Fibroblast of the aortic adventitia (primary cell): ENCODE results near the gene SLC22A12. TPM values are rescaled to one million over a fixed set of nuclear protein-coding genes. Genes with fewer than 3 reads are reported as not detected.

ENCODE experiments used
- DNase-seq: peaks from one replicate; pipeline ENCODE4 v3.0.0-alpha.2; 2010; ENCODE audit warnings: low read depth
- H3K4me3 ChIP-seq: 2 replicates; pipeline ENCODE4 v1.5.1; 2011; ENCODE audit warnings: low read depth, mild to moderate bottlenecking, control low read depth, low read length, moderate library complexity
- total RNA-seq: library from RNA; depleted of rRNA; stranded (reverse); fragments of >200 nt; gene quantifications from 2 replicates; pipeline ENCODE4 v1.2.3, GENCODE V29; 2012; ENCODE audit warnings: low replicate concordance
- TF ChIP-seq, protein P1 (sequence below): IDR thresholded peaks from 2 replicates; pipeline ENCODE4 v1.5.1; 2011; ENCODE audit warnings: mild to moderate bottlenecking, low read length, control low read depth, inconsistent platforms; ENCODE audit not compliant: insufficient read depth

SLC22A12 gene
- total RNA-seq, 1 donor, result not detected

DNA sequence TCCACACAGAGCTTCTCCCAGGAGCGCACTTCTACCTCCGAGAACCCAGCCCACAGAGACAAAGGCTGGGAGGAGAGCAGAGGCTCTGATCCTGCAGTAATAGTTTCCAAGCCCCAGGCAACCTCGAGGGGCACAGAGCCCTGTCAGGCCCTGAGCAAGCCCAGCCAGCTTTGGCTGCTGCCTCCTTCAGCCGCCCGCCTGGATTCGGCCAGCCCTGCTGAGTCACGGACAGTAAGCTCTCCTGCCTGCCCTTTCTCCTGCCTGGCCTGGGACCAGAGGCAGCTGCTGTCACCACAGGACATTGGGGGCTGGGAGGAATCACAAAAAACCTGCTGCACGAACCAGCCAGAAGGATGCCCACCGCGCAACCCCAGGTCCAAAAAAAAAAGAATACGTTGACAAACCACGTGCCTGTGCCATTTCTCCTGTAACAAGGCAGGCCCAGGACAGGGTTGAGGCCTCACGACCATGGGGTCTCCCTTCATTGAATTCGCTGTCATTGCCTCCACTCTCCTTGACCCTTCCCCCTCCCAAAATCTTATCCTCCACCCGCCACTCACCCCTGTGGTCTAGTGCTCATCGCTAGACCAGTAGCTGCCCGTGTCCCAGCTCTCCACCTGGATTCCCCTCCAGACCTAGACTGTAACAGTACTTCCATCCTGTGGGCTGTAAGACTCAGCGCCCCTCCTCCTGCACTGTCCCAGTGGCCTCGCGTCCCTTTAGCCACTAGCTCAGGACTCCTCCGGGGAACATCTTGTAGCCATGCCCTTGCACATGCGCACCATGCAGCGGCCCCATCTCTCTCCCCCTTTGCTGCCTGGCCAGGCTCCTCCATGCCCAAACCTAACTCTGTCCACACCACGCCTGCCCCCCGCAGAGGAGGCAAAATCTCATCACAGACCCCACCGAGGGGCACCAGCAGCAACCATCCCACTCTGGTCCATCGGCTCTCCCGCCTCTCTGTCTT lies 7.4 kb upstream of the SLC22A12 start:
- no peak overlapping the region for H3K4me3 ChIP-seq
- TF ChIP-seq, protein P1, sequence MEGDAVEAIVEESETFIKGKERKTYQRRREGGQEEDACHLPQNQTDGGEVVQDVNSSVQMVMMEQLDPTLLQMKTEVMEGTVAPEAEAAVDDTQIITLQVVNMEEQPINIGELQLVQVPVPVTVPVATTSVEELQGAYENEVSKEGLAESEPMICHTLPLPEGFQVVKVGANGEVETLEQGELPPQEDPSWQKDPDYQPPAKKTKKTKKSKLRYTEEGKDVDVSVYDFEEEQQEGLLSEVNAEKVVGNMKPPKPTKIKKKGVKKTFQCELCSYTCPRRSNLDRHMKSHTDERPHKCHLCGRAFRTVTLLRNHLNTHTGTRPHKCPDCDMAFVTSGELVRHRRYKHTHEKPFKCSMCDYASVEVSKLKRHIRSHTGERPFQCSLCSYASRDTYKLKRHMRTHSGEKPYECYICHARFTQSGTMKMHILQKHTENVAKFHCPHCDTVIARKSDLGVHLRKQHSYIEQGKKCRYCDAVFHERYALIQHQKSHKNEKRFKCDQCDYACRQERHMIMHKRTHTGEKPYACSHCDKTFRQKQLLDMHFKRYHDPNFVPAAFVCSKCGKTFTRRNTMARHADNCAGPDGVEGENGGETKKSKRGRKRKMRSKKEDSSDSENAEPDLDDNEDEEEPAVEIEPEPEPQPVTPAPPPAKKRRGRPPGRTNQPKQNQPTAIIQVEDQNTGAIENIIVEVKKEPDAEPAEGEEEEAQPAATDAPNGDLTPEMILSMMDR, result no peak
- DNase-seq, result no peak

DNA sequence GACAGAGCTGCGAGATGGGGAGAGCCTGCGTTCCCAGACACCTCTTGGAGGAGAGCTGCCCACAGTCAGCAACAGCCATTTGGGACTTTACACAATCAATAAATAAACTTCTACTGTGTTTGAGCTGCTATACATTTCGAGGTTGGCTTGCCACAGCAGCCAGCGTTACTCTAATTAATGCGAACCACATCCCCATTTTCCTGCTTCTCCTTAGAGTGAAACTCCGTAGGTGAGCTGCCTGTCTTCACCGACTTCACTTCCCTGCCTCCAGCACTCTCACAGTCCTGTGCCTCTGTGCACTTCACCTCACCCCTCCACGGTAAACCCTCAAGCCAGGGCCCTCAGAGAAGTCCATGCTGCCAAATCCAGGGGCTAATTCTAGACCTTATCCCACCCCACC lies 5.9 kb upstream of the SLC22A12 start:
- no peak overlapping the region for H3K4me3 ChIP-seq
- TF ChIP-seq, protein P1, result no peak
- DNase-seq, result no peak

DNA sequence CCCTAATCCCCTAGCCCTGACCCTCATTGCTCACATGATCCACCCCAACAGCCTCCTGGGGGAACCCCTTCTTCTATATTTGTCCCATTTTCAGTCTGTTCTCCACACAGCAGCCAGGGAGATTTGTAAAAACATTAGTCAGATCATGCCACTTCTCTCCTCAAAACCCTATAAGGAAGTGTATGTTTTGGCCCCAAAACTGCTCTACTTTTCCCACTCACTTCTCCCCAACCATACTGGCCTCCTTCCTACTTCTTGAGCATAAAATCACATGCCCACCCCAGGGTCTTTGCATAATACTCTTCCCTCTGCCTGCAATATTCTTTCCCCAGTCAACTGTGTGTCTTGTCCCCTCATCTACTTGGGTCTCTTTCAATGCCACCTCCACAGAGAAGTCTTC lies 4.7 kb upstream of the SLC22A12 start:
- TF ChIP-seq, protein P1, result no peak
- DNase-seq, result no peak
- H3K4me3 ChIP-seq, result no peak overlapping the region

DNA sequence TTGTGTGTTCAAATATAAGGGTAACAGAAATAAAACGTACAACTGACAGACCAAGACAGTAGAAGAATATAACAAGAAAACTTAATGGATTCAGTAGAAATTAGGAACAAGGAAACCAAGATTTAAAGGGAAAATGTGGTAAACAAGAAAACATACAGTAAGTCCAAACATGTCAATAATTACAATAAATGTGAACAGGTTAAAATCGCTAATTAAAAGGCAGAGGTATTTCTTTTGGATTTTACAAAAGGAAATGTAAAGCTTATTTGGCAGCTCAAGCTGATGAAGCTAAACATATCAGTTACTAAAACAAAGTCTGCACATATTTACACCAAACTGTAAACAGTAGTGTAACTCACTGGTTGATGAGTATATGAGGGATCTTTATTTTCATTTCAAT lies 2.3 kb upstream of the SLC22A12 start:
- TF ChIP-seq, protein P1, result no peak
- H3K4me3 ChIP-seq, result no peak overlapping the region
- DNase-seq, result no peak

DNA sequence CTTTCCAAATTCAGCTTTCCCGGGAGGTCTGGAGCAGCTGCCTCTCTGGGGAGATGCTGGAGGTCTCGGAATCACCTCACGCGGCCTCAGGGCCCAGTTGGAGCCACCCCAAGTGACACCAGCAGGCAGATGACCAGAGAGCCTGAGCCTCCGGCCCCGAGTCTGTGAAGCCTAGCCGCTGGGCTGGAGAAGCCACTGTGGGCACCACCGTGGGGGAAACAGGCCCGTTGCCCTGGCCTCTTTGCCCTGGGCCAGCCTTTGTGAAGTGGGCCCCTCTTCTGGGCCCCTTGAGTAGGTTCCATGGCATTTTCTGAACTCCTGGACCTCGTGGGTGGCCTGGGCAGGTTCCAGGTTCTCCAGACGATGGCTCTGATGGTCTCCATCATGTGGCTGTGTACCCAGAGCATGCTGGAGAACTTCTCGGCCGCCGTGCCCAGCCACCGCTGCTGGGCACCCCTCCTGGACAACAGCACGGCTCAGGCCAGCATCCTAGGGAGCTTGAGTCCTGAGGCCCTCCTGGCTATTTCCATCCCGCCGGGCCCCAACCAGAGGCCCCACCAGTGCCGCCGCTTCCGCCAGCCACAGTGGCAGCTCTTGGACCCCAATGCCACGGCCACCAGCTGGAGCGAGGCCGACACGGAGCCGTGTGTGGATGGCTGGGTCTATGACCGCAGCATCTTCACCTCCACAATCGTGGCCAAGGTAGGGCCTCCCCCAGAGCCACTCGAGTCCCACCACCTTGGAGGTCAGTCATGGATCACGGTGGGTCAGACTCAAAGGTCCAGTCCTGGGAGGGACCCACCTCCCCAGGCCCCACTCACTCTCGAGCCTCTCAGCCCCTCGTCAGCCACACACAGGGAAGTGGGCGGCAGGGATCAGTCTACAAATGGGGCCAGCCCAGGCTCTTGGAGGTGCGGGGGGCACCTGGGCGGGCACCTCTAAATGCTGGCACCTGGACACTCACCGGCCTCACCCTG lies 525 bp downstream of the SLC22A12 start:
- no peak for DNase-seq
- TF ChIP-seq, protein P1, result no peak
- H3K4me3 ChIP-seq, result no peak overlapping the region

DNA sequence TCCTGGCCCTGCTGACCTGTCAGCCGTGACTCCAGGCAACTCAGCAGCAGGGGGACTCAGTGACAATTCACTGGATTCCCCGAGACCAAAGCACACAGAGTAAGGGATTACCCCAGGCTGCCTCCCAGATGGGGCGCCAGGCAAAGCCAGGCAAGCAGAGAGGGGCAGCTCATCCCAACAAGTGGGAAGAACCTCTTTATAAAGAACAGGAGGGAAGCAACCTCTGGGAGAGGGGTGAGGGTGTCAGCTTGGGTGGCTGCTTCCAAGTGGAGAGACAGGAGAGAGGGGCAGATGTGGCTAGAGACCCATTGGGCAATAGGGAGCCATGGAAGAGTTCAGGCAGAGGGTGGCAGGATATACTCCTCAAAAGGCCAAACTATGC lies 1.2 kb downstream of the SLC22A12 start:
- no peak for DNase-seq
- H3K4me3 ChIP-seq, result no peak overlapping the region

More for the DNA sequence above, 1.2 kb downstream of the SLC22A12 start:
- TF ChIP-seq, protein P1, result no peak
